Esophagus muscularis mucosa (tissue), 3 donors: ENCODE data around the gene CLN3.

Source experiments
- EP300 ChIP-seq: sonication (generic); formaldehyde crosslinking; IDR thresholded peaks from one replicate; pipeline ENCODE4 v1.6.1; 2017; ENCODE audit warnings: antibody characterized with exemption
- TF ChIP-seq, protein P1 (sequence below), 3 experiments: fragments of 200-600 bp in 2 of 3; fragments of 450-650 bp in 1 of 3; sonication (generic) in 2 of 3; IDR thresholded peaks; one replicate each; pipeline ENCODE4 v1.5.1; 2017 to 2019; ENCODE audit warnings: antibody characterized with exemption in 3 of 3, mild to moderate bottlenecking in 2 of 3, moderate library complexity in 1 of 3

DNA sequence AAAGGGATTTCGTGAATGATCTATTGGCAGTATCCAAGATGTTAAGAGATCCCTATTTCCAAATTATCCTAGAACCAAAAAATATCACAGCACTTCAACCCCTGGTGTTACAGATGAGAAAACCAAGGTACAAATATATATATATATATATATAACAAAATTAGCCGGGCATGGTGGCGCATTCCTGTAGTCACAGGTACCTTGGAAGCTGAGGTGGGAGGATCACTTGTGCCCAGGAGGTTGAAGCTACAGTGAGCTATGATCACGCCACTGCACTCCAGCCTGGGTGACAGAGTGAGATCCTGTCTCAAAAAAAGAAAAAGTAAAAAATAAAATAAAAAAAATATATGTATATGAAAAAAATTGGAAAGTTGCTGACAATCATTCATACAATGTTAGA, 637 bp upstream of the CLN3 start:
- TF ChIP-seq, protein P1, sequence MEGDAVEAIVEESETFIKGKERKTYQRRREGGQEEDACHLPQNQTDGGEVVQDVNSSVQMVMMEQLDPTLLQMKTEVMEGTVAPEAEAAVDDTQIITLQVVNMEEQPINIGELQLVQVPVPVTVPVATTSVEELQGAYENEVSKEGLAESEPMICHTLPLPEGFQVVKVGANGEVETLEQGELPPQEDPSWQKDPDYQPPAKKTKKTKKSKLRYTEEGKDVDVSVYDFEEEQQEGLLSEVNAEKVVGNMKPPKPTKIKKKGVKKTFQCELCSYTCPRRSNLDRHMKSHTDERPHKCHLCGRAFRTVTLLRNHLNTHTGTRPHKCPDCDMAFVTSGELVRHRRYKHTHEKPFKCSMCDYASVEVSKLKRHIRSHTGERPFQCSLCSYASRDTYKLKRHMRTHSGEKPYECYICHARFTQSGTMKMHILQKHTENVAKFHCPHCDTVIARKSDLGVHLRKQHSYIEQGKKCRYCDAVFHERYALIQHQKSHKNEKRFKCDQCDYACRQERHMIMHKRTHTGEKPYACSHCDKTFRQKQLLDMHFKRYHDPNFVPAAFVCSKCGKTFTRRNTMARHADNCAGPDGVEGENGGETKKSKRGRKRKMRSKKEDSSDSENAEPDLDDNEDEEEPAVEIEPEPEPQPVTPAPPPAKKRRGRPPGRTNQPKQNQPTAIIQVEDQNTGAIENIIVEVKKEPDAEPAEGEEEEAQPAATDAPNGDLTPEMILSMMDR (IDR thresholded peaks at IDR 0.05) = no peak
- no peak for TF ChIP-seq EP300
